CD4-positive, alpha-beta memory T cell (primary cell): ENCODE measurements around the gene SLC48A1. TPM values are rescaled to one million over a fixed set of nuclear protein-coding genes. Genes with fewer than 3 reads are reported as not detected.

ENCODE experiments used
- CTCF ChIA-PET: fragments of 350-600 bp; sonication (Branson Sonifier 250); formaldehyde crosslinking; loops from one replicate; lab custom pipeline; 2021; ENCODE audit warnings: inconsistent platforms; ENCODE audit not compliant: partially characterized antibody; lab: Charles Lee
- POLR2A ChIA-PET: fragments of 350-600 bp; sonication (Branson Sonifier 250); formaldehyde crosslinking; loops from one replicate; lab custom pipeline; 2021; ENCODE audit not compliant: partially characterized antibody; lab: Charles Lee
- DNase-seq, 5 donors: peaks; one replicate each; pipeline versions ENCODE4 v3.0.0 to v3.0.0-alpha.2; 2020 to 2022; ENCODE audit warnings: mixed read lengths in 1 of 5
- H3K27ac ChIP-seq: one replicate; pipeline ENCODE4 v1.7.0; 2013; ENCODE audit warnings: low read depth, low read length
- H3K27me3 ChIP-seq: 2 replicates; pipeline ENCODE4 v1.7.0; 2013; ENCODE audit warnings: mild to moderate bottlenecking, low read length, moderate library complexity; ENCODE audit not compliant: insufficient read depth
- H3K36me3 ChIP-seq: 2 replicates; pipeline ENCODE4 v1.7.0; 2013; ENCODE audit warnings: mild to moderate bottlenecking, low read length, moderate library complexity; ENCODE audit not compliant: insufficient read depth
- H3K4me1 ChIP-seq: 2 replicates; pipeline ENCODE4 v1.7.0; 2013; ENCODE audit warnings: mild to moderate bottlenecking, low read length, moderate library complexity; ENCODE audit not compliant: insufficient read depth
- H3K4me3 ChIP-seq, 2 donors: one replicate each; pipeline ENCODE4 v1.7.0; 2013; ENCODE audit warnings: low read length in 2 of 2, mild to moderate bottlenecking in 1 of 2
- H3K9me3 ChIP-seq, 2 donors: one replicate each; pipeline ENCODE4 v1.7.0; 2013; ENCODE audit warnings: low read length in 2 of 2, control low read depth in 1 of 2; ENCODE audit not compliant: control insufficient read depth in 1 of 2
- H3K27ac Mint-ChIP-seq, 7 donors: one replicate each; pipeline ENCODE4 v1.8.0; 2020 to 2021; ENCODE audit warnings: mixed read lengths in 7 of 7, mild to moderate bottlenecking in 6 of 7, inconsistent platforms in 3 of 7, moderate library complexity in 3 of 7
- H3K27me3 Mint-ChIP-seq, 2 donors: one replicate each; pipeline ENCODE4 v1.8.0; 2020 to 2021; ENCODE audit warnings: mixed read lengths in 2 of 2
- H3K36me3 Mint-ChIP-seq, 2 donors: one replicate each; pipeline ENCODE4 v1.8.0; 2020 to 2021; ENCODE audit warnings: mixed read lengths in 2 of 2, inconsistent platforms in 1 of 2, mild to moderate bottlenecking in 1 of 2
- H3K4me1 Mint-ChIP-seq, 4 donors: one replicate each; pipeline ENCODE4 v1.8.0; 2020 to 2021; ENCODE audit warnings: mixed read lengths in 4 of 4, mild to moderate bottlenecking in 1 of 4
- H3K4me3 Mint-ChIP-seq, 8 donors: one replicate each; pipeline ENCODE4 v1.8.0; 2020 to 2021; ENCODE audit warnings: mixed read lengths in 8 of 8, mild to moderate bottlenecking in 7 of 8, moderate library complexity in 6 of 8, inconsistent platforms in 3 of 8
- H3K9me3 Mint-ChIP-seq, 8 donors: one replicate each; pipeline ENCODE4 v1.8.0; 2020 to 2021; ENCODE audit warnings: mixed read lengths in 8 of 8, mild to moderate bottlenecking in 5 of 8, inconsistent platforms in 3 of 8, moderate library complexity in 1 of 8
- intact Hi-C: fragments of 100-400 bp; cut with micrococcal nuclease; formaldehyde crosslinking; loops from one replicate; pipeline ENCODE4 v1.15.1; 2023
- polyA plus RNA-seq, 2 donors: library from polyadenylated mRNA; unstranded; fragments of 300-500 nt; fragmentation: Illumina TruSeq; gene quantifications; one replicate each; pipeline ENCODE4 v1.2.3, GENCODE V29; 2021
- total RNA-seq, 2 experiments: library from RNA; stranded (reverse); gene quantifications; one replicate each; pipeline ENCODE4 v1.2.3, GENCODE V29; 2021

The SLC48A1 gene
- total and polyA plus RNA-seq, 4 experiments from 2014 or later: 8.7 to 12.3 (median 10.6) TPM

GRCh38 chr12:47779301-47779942 is 6.4 kb downstream of the SLC48A1 start:
- H3K36me3 Mint-ChIP-seq: peaks cover 0 to 24% of the 10 kb centered on the region in 2 donors
- peaks cover 12% of the 10 kb centered on the region for H3K36me3 ChIP-seq
- H3K9me3 ChIP-seq: no peaks in the 10 kb centered on the region
- peaks cover 7% of the 10 kb centered on the region for H3K4me1 ChIP-seq
- intact Hi-C loops: loop anchor here (1.0 to 2.0 kb wide), 5 partner anchors 29 to 128 kb away; no protein-coding TSS in a partner anchor
- no peaks in the 10 kb centered on the region for H3K27me3 Mint-ChIP-seq
- peak overlapping the region in 1 of 8 donors; percentile 12 for H3K4me3 Mint-ChIP-seq
- no peaks in the 10 kb centered on the region for H3K9me3 Mint-ChIP-seq
- no peaks in the 10 kb centered on the region for H3K27me3 ChIP-seq
- H3K4me3 ChIP-seq: no peak overlapping the region
- DNase-seq: peak; percentile 84 to 87 (median 86)
- ChIA-PET POLR2A (interaction anchor here (0.7 to 6.2 kb wide), 11 partner anchors 18 to 64 kb away, joined by 3 to 41 read pairs (median 5); partner anchors contain the start of gene HDAC7), CTCF (interaction anchor here (0.7 to 20.2 kb wide), 18 partner anchors 9 to 115 kb away, joined by 3 to 671 read pairs (median 6); partner anchors contain the start of genes HDAC7 and RPAP3)
- H3K4me1 Mint-ChIP-seq: peaks cover 7 to 24% (median 12%) of the 10 kb centered on the region in 4 donors
- H3K27ac ChIP-seq: no peak overlapping the region
- peak overlapping the region in 4 of 7 donors; percentile 3 to 83 (median 81) for H3K27ac Mint-ChIP-seq

DNA sequence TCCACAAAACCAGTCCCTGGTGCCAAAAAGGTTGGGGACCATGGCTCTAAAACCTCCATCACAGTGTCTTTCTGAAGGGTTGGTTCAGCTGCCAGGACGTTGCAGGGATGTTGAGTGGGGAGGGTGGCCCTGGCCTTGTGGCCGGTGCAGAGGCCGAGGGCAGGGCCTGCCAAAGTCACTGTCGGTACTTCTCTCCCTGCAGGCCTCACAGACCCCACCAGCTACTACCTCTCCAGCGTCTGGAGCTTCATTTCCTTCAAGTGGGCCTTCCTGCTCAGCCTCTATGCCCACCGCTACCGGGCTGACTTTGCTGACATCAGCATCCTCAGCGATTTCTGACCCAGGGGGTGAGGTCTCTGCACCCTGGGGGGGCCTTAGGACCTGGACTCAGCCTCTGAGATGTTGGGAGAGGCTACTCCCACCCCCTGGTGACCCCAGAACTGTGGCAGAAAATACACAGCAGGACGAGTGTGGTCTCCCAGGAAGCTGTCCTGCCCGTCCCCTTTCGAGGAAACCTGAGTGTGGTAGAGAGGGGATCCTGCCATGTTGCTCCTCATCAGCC is 7.0 kb downstream of the SLC48A1 start:
- DNase-seq: no peak
- no peaks in the 10 kb centered on the region for H3K27me3 ChIP-seq
- POLR2A ChIA-PET: interaction anchor here (0.7 to 6.2 kb wide), 10 partner anchors 17 to 58 kb away, joined by 3 to 41 read pairs (median 5); partner anchors contain the start of gene HDAC7
- peaks cover 5 to 30% of the 10 kb centered on the region in 2 donors for H3K36me3 Mint-ChIP-seq
- no peak overlapping the region for H3K4me3 ChIP-seq
- CTCF ChIA-PET: interaction anchor here (0.8 to 20.2 kb wide), 17 partner anchors 10 to 114 kb away, joined by 3 to 671 read pairs (median 5); partner anchors contain the start of genes HDAC7 and RPAP3
- no peaks in the 10 kb centered on the region for H3K9me3 Mint-ChIP-seq
- H3K27me3 Mint-ChIP-seq: no peaks in the 10 kb centered on the region
- intact Hi-C loops: loop anchor here (1.0 to 2.0 kb wide), 5 partner anchors 29 to 129 kb away; no protein-coding TSS in a partner anchor
- H3K4me3 Mint-ChIP-seq: no peak overlapping the region
- peak overlapping the region in 1 of 7 donors; percentile 15 for H3K27ac Mint-ChIP-seq
- peaks cover 18% of the 10 kb centered on the region for H3K36me3 ChIP-seq
- no peaks in the 10 kb centered on the region for H3K9me3 ChIP-seq
- H3K4me1 Mint-ChIP-seq: peaks cover 7 to 20% (median 9%) of the 10 kb centered on the region in 4 donors
- H3K27ac ChIP-seq: no peak overlapping the region
- H3K4me1 ChIP-seq: peaks cover 4% of the 10 kb centered on the region

GRCh38 chr12:47781479-47782371 is 8.7 kb downstream of the SLC48A1 start:
- Histone ChIP-seq H3K4me3 (no peak overlapping the region), H3K4me1 (peaks cover 4% of the 10 kb centered on the region), H3K36me3 (peaks cover 35% of the 10 kb centered on the region), H3K9me3 (no peaks in the 10 kb centered on the region), H3K27me3 (no peaks in the 10 kb centered on the region), H3K27ac (no peak overlapping the region)
- Mint-ChIP-seq H3K9me3 (no peaks in the 10 kb centered on the region), H3K4me1 (peaks cover 7 to 15% (median 9%) of the 10 kb centered on the region in 4 donors), H3K4me3 (no peak overlapping the region), H3K27ac (peak overlapping the region in 6 of 7 donors; percentile 35 to 84 (median 67)), H3K27me3 (no peaks in the 10 kb centered on the region), H3K36me3 (peaks cover 8 to 47% of the 10 kb centered on the region in 2 donors)
- no peak for DNase-seq
- ChIA-PET POLR2A (interaction anchor here (0.6 to 6.2 kb wide), 8 partner anchors 9 to 56 kb away, joined by 3 to 41 read pairs (median 5); partner anchors contain the start of genes HDAC7 and SLC48A1), CTCF (interaction anchor here (0.9 to 20.2 kb wide), 12 partner anchors 9 to 70 kb away, joined by 3 to 671 read pairs (median 6); partner anchors contain the start of gene RPAP3)
- intact Hi-C loops: no loop called here

DNA sequence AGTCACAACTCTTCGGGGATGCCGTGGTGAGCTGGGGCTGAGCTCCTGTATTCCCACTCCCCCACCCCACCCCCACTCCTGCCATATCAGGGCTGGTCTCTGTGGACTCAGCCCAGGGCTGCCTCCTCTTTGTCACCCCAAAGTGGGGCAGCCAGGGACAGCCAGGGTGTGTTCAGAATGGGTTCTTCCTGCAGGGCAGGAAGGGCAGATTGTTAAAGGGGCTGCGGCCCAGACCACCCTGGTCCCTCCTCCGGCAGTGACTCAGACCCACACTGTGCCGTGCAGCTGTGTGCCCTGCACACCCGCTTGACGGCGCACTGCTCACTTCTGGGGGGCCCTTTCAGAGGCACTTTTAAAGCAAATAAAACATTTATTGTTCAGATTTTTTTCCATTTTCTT is 9.3 kb downstream of the SLC48A1 start:
- intact Hi-C loops: no loop called here
- Mint-ChIP-seq H3K36me3 (peaks cover 12 to 53% of the 10 kb centered on the region in 2 donors), H3K27ac (peak overlapping the region in 4 of 7 donors; percentile 52 to 87 (median 80)), H3K27me3 (no peaks in the 10 kb centered on the region), H3K4me1 (peaks cover 8 to 15% (median 9%) of the 10 kb centered on the region in 4 donors), H3K4me3 (no peak overlapping the region), H3K9me3 (no peaks in the 10 kb centered on the region)
- POLR2A ChIA-PET: interaction anchor here (0.6 to 6.2 kb wide), 6 partner anchors 10 to 55 kb away, joined by 3 to 41 read pairs (median 4); partner anchors contain the start of genes HDAC7 and SLC48A1
- H3K4me1 ChIP-seq: peaks cover 4% of the 10 kb centered on the region
- CTCF ChIA-PET: interaction anchor here (0.9 to 20.2 kb wide), 10 partner anchors 9 to 71 kb away, joined by 3 to 671 read pairs (median 10); partner anchors contain the start of gene RPAP3
- H3K36me3 ChIP-seq: peaks cover 41% of the 10 kb centered on the region
- H3K27me3 ChIP-seq: no peaks in the 10 kb centered on the region
- no peaks in the 10 kb centered on the region for H3K9me3 ChIP-seq
- no peak overlapping the region for H3K27ac ChIP-seq
- DNase-seq: no peak
- no peak overlapping the region for H3K4me3 ChIP-seq

DNA sequence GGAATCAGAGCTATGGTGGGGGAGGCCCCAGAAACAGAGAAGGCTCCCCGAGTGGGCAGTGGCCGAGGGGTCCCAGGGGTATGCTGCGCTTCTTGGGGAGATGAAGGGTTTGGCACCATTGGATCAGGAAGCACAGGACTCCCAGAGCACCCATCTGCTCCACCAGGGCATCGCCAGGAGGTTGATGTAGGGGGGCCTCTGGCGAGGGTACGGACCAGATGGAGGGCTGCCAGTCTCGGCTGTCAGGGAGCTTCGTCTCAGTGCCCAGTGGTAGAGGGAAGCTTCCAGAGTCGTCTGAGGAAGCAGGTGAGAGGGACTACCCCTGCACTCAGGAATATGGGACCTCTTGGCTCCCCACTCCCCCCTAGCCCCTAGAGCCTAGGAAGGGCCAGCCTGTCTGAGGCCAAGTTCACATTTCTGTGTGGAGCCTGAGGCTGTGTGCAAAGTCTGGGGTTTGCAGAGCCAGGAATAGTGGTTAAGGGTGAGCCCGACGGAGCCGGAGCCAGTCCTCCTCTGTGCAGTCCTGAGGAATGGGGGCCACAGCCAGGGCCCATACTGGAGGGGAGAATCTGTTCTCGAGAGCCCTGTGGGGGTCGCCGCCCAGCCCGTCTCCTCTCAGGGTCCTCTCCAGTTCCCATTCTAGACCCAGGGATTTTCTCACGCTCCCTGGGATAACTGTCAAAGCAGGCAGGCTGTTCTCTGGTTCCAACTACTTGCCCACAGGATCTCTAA is 10.2 kb downstream of the SLC48A1 start:
- no peak overlapping the region for H3K4me3 Mint-ChIP-seq
- DNase-seq: no peak
- Histone ChIP-seq H3K27ac (no peak overlapping the region), H3K27me3 (no peaks in the 10 kb centered on the region), H3K4me1 (peaks cover 4% of the 10 kb centered on the region), H3K4me3 (no peak overlapping the region), H3K36me3 (peaks cover 49% of the 10 kb centered on the region), H3K9me3 (no peaks in the 10 kb centered on the region)
- peaks cover 19 to 62% of the 10 kb centered on the region in 2 donors for H3K36me3 Mint-ChIP-seq
- intact Hi-C loops: no loop called here
- H3K27me3 Mint-ChIP-seq: no peaks in the 10 kb centered on the region
- peaks cover 8 to 15% (median 10%) of the 10 kb centered on the region in 4 donors for H3K4me1 Mint-ChIP-seq
- ChIA-PET CTCF (interaction anchor here (1.9 to 20.2 kb wide), 5 partner anchors 17 to 71 kb away, joined by 11 to 671 read pairs (median 318); partner anchors contain the start of gene RPAP3), POLR2A (interaction anchor here (0.9 to 6.2 kb wide), 2 partner anchors 31 to 54 kb away, joined by 3 to 41 read pairs; no protein-coding TSS in a partner anchor)
- peak overlapping the region in 4 of 7 donors; percentile 52 to 90 (median 72) for H3K27ac Mint-ChIP-seq
- no peaks in the 10 kb centered on the region for H3K9me3 Mint-ChIP-seq
